MM.1S (cell line): ENCODE results near the gene PLCB1.

ENCODE experiments used
- DNase-seq: peaks from one replicate; pipeline ENCODE4 v3.0.0-alpha.2; 2015
- H2AFZ ChIP-seq: fragments of 300-600 bp; sonication (generic); 2 replicates; pipeline ENCODE4 v1.6.0; 2016; ENCODE audit warnings: antibody characterized with exemption, low read length
- H3F3A ChIP-seq: fragments of 300-600 bp; sonication (generic); 2 replicates; pipeline ENCODE4 v1.6.1; 2016; ENCODE audit warnings: mild to moderate bottlenecking, antibody characterized with exemption, low read length, moderate library complexity, mixed read lengths; ENCODE audit not compliant: insufficient read depth
- H3K27ac ChIP-seq: fragments of 300-600 bp; sonication (generic); 2 replicates; pipeline ENCODE4 v1.5.1; 2016; ENCODE audit warnings: mild to moderate bottlenecking, low read length
- H3K27me3 ChIP-seq: fragments of 300-600 bp; sonication (generic); replicated peaks from 2 replicates; pipeline ENCODE4 v1.6.0; 2016; ENCODE audit warnings: low read length; ENCODE audit not compliant: insufficient read depth
- H3K36me3 ChIP-seq: fragments of 300-600 bp; sonication (generic); replicated peaks from 2 replicates; pipeline ENCODE4 v1.6.1; 2016; ENCODE audit warnings: mild to moderate bottlenecking, low read length, mixed read lengths; ENCODE audit not compliant: insufficient read depth
- H3K4me1 ChIP-seq: fragments of 300-600 bp; sonication (generic); 2 replicates; pipeline ENCODE4 v1.6.1; 2016; ENCODE audit warnings: low read length, mixed read lengths
- H3K4me2 ChIP-seq: fragments of 300-600 bp; sonication (generic); 2 replicates; pipeline ENCODE4 v1.6.0; 2016; ENCODE audit warnings: low read depth, low read length
- H3K4me3 ChIP-seq: fragments of 300-600 bp; sonication (generic); 2 replicates; pipeline ENCODE4 v1.5.1; 2016; ENCODE audit warnings: low read length, mixed read lengths
- H3K79me2 ChIP-seq: fragments of 300-600 bp; sonication (generic); 2 replicates; pipeline ENCODE4 v1.6.1; 2016; ENCODE audit warnings: mixed run types, low read length, mixed read lengths
- H3K9ac ChIP-seq: fragments of 300-600 bp; sonication (generic); 2 replicates; pipeline ENCODE4 v1.6.1; 2016; ENCODE audit warnings: low read length, mixed read lengths
- H3K9me2 ChIP-seq: fragments of 300-600 bp; sonication (generic); replicated peaks from 2 replicates; pipeline ENCODE4 v1.6.1; 2016; ENCODE audit warnings: mild to moderate bottlenecking, low read length, mixed read lengths; ENCODE audit not compliant: insufficient read depth
- H3K9me3 ChIP-seq: fragments of 300-600 bp; sonication (generic); replicated peaks from 2 replicates; pipeline ENCODE4 v1.6.1; 2016; ENCODE audit warnings: mild to moderate bottlenecking, low read length, mixed read lengths; ENCODE audit not compliant: insufficient read depth
- H4K20me1 ChIP-seq: fragments of 300-600 bp; sonication (generic); 2 replicates; pipeline ENCODE4 v1.6.1; 2016; ENCODE audit warnings: mild to moderate bottlenecking, low read length, moderate library complexity, mixed read lengths; ENCODE audit not compliant: insufficient read depth
- CTCF ChIP-seq: fragments of 300-600 bp; sonication (generic); IDR thresholded peaks from 2 replicates; pipeline ENCODE4 v1.5.1; 2016; ENCODE audit warnings: antibody characterized with exemption, low read length, mixed read lengths
- EZH2 ChIP-seq: fragments of 300-600 bp; sonication (generic); optimal IDR thresholded peaks from 2 replicates; pipeline ENCODE3; 2017; ENCODE audit warnings: low read depth, mild to moderate bottlenecking, antibody characterized with exemption, low read length, mixed read lengths
- EZH2phosphoT487 ChIP-seq: fragments of 300-600 bp; sonication (generic); IDR thresholded peaks from 2 replicates; pipeline ENCODE4 v1.6.1; 2018; ENCODE audit warnings: antibody characterized with exemption, low read length

PLCB1 gene

DNA sequence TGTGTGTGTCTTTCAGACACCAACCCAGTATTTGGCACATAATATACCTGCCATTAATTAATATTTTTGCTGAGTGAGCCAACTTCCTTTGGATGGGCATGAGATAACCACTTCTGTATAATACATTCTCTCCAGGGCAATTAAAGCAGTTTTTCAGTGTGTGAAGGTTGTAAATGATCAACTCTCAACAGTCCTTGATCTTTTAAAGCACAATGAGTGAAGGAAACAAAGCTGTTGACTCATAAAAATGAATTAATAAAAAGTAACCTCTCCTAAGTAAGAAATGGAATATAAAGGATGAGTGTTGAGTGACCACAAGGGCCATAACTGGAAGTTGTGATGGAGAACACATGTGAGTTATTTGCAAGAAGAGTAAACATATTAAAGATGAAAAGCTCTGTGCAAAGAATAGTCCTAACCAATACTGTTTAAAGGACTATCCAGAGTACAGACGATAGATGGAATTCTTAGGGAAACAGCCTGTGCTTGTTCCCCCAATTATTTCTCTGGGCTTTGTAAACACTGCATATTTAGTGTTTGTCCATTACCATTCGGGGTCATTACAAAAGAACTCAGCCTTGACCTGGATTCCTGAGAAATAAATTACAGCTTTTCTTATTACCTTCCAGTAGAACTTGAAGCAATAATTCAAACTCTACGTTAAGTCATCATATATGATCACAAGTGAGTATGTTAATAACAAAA, 446.2 kb downstream of the PLCB1 start:
- Histone ChIP-seq H3K4me1 (no peaks in the 10 kb centered on the region), H3K9ac (no peak overlapping the region), H3F3A (no peaks in the 10 kb centered on the region), H3K27ac (no peak overlapping the region), H3K9me3 (no peaks in the 10 kb centered on the region), H3K36me3 (no peaks in the 10 kb centered on the region), H3K79me2 (no peaks in the 10 kb centered on the region), H3K4me3 (no peak overlapping the region), H3K4me2 (no peak overlapping the region), H2AFZ (no peak overlapping the region), H4K20me1 (no peaks in the 10 kb centered on the region), H3K27me3 (no peaks in the 10 kb centered on the region), H3K9me2 (no peaks in the 10 kb centered on the region)
- DNase-seq = no peak
- no peak for TF ChIP-seq EZH2phosphoT487
- no peak for TF ChIP-seq EZH2
- TF ChIP-seq CTCF = no peak

DNA sequence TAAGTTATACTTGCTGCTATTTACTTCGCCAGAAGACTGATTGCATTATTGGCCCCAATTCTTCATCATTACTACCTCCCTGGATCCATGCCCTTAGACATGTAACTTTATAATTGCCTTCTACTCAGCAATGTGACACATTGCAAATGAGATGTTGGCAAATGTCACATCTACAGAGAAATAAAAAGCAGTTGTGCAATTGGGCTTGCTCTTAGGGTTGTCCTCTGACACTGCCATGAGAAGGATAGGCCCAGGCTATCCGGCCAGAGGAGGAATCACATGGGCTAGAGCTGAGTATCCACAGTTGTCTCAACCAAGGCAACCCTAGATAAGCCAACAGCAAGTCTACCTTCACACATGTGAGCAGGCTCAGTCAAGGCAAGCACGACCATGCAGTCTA, 447.0 kb downstream of the PLCB1 start:
- no peaks in the 10 kb centered on the region for H3F3A ChIP-seq
- no peaks in the 10 kb centered on the region for H3K79me2 ChIP-seq
- H3K4me2 ChIP-seq = no peak overlapping the region
- no peak overlapping the region for H2AFZ ChIP-seq
- no peak overlapping the region for H3K27ac ChIP-seq
- no peaks in the 10 kb centered on the region for H3K4me1 ChIP-seq
- no peak overlapping the region for H3K9ac ChIP-seq
- H3K4me3 ChIP-seq = no peak overlapping the region
- H3K36me3 ChIP-seq = no peaks in the 10 kb centered on the region
- no peaks in the 10 kb centered on the region for H3K9me3 ChIP-seq
- no peak for DNase-seq
- H4K20me1 ChIP-seq = no peaks in the 10 kb centered on the region
- H3K9me2 ChIP-seq = no peaks in the 10 kb centered on the region
- H3K27me3 ChIP-seq = no peaks in the 10 kb centered on the region
- TF ChIP-seq CTCF (no peak), EZH2 (no peak), EZH2phosphoT487 (no peak)

DNA sequence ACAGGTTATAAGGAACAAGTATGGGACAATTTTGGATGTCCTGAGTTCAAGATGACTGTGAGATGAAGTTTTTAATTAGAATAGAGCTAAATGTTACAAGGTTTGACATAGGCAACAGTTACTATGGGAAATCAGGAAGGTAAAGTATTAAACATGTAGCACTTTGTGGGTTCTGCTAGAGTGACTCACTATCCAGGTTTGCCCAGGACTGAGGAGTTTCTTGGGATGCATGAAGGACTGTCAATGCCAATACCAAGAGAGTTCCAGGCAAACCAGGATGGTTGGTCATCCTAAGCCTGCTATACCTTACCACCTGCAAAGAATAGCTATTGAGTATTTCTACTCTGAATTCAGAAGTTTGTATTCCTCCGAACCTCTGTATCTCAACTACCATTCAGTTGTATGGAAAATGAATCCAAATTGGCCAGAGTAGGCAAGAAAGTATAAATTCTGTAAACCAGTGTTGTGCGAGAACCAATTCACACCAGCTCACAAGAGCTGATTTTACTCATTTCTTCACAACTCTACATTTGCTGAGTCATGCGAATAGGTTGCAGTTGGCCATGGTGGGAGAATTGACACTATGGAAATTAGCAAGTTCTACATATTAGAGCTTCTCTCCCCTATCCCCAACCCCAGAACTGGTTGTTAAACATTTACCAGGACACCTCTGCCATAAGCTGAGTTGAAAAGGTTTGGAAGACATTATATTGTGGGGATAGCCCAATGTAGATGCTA, 449.5 kb downstream of the PLCB1 start:
- no peak for DNase-seq
- no peak overlapping the region for H3K4me3 ChIP-seq
- TF ChIP-seq CTCF (no peak), EZH2phosphoT487 (no peak), EZH2 (no peak)
- H3F3A ChIP-seq = no peaks in the 10 kb centered on the region
- no peak overlapping the region for H3K4me2 ChIP-seq
- H3K36me3 ChIP-seq = no peaks in the 10 kb centered on the region
- no peaks in the 10 kb centered on the region for H3K79me2 ChIP-seq
- H4K20me1 ChIP-seq = no peaks in the 10 kb centered on the region
- no peak overlapping the region for H3K9ac ChIP-seq
- no peaks in the 10 kb centered on the region for H3K9me3 ChIP-seq
- H3K27ac ChIP-seq = no peak overlapping the region
- no peaks in the 10 kb centered on the region for H3K4me1 ChIP-seq
- H3K9me2 ChIP-seq = no peaks in the 10 kb centered on the region
- no peaks in the 10 kb centered on the region for H3K27me3 ChIP-seq
- H2AFZ ChIP-seq = no peak overlapping the region
